Gastrocnemius medialis (tissue), 4 donors: ENCODE data around the gene MRPL38.

Experiments
- CTCF ChIP-seq, 5 experiments: fragments of 450-650 bp in 3 of 5; fragments of 200-600 bp in 2 of 5; sonication (generic) in 2 of 5; IDR thresholded peaks in 4 of 5; conservative IDR thresholded peaks in 1 of 5; 1 replicate in 4 of 5; 2 replicates in 1 of 5; pipeline ENCODE4 v1.5.1; 2016 to 2019; ENCODE audit warnings: antibody characterized with exemption in 5 of 5, mild to moderate bottlenecking in 3 of 5, moderate library complexity in 3 of 5
- POLR2A ChIP-seq, 2 donors: fragments of 450-650 bp; IDR thresholded peaks; one replicate each; pipeline ENCODE4 v1.6.1; 2017; ENCODE audit warnings: antibody characterized with exemption in 2 of 2, mild to moderate bottlenecking in 2 of 2, moderate library complexity in 2 of 2

DNA sequence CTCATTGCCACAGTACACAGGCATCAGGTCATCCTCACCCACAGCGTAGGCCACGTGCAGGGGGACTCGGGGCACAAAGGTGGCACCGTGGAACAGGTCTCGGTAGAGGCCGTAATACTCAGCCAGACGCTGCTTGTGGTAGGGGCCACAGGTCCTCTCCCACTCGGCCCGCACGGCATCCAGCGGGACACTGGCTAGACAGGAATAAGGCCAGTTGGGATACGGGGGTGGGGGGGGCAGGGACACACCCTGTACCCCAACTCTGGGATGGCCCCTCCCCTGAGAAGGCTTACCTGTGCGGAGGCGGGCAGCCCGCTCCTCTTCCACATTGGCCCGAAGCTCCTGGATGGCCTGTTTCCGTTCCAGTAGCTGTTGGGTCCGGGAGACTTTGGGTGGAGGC lies 3.0 kb downstream of the MRPL38 start:
- TF ChIP-seq CTCF (IDR thresholded peaks at IDR 0.05 in 4 of 5, conservative IDR thresholded peaks at IDR 0.05 in 1 of 5) (no peak), POLR2A (IDR thresholded peaks at IDR 0.05) (no peak)
